Measurements from ENCODE around the gene CRYGA.

GRCh38 chr2:208156439-208156838 is 7.0 kb downstream of the CRYGA start:
- no peak for TF ChIP-seq CTCF (conservative IDR thresholded peaks at IDR 0.05)
- TF ChIP-seq EZH2 (IDR thresholded peaks at IDR 0.05; ENCODE audit: low read depth), result no peak
